Mesenchymal stem cell (in vitro differentiated cells and primary cell): ENCODE results near the gene TXNRD1.

Source experiments
- DNase-seq: peaks from one replicate; pipeline ENCODE4 v3.0.0-alpha.2; 2013
- H2AFZ ChIP-seq: one replicate; pipeline ENCODE4 v1.6.1; 2013; ENCODE audit warnings: low read depth, mild to moderate bottlenecking, control low read depth, inconsistent platforms, low read length, moderate library complexity
- H2AK5ac ChIP-seq: 2 replicates; pipeline ENCODE4 v1.6.1; 2013; ENCODE audit warnings: low read length, moderate library complexity, mild to moderate bottlenecking, inconsistent platforms; ENCODE audit not compliant: severe bottlenecking
- H2BK120ac ChIP-seq: one replicate; pipeline ENCODE4 v1.6.1; 2013; ENCODE audit warnings: low read depth, mild to moderate bottlenecking, inconsistent platforms, low read length, moderate library complexity
- H2BK12ac ChIP-seq, 2 experiments: one replicate each; pipeline ENCODE4 v1.6.1; 2013; ENCODE audit warnings: inconsistent platforms in 2 of 2, low read length in 2 of 2, mild to moderate bottlenecking in 2 of 2, moderate library complexity in 2 of 2, control low read depth in 1 of 2
- H2BK15ac ChIP-seq: one replicate; pipeline ENCODE4 v1.6.1; 2013; ENCODE audit warnings: mild to moderate bottlenecking, low read depth, inconsistent platforms; ENCODE audit not compliant: poor library complexity, severe bottlenecking
- H2BK5ac ChIP-seq: 2 replicates; pipeline ENCODE4 v1.6.1; 2013; ENCODE audit warnings: low read depth, mild to moderate bottlenecking, low read length, control low read depth, inconsistent platforms; ENCODE audit not compliant: poor library complexity, severe bottlenecking
- H3K14ac ChIP-seq, 2 experiments: one replicate each; pipeline ENCODE4 v1.6.1; 2013; ENCODE audit warnings: inconsistent platforms in 2 of 2, low read length in 2 of 2, control low read depth in 1 of 2, mild to moderate bottlenecking in 1 of 2, moderate library complexity in 1 of 2
- H3K18ac ChIP-seq, 2 experiments: one replicate each; pipeline ENCODE4 v1.6.1; 2013; ENCODE audit warnings: inconsistent platforms in 2 of 2, low read length in 2 of 2, control low read depth in 1 of 2, low read depth in 1 of 2, mild to moderate bottlenecking in 1 of 2
- H3K23ac ChIP-seq, 2 experiments: one replicate each; pipeline ENCODE4 v1.6.1; 2013; ENCODE audit warnings: inconsistent platforms in 2 of 2, low read length in 2 of 2, mild to moderate bottlenecking in 2 of 2, moderate library complexity in 2 of 2, control low read depth in 1 of 2
- H3K27ac ChIP-seq: 2 replicates; pipeline ENCODE4 v1.5.1; 2013; ENCODE audit warnings: mild to moderate bottlenecking, moderate library complexity, low read length, control low read depth, inconsistent platforms; ENCODE audit not compliant: poor library complexity, severe bottlenecking
- H3K27me3 ChIP-seq, 2 experiments: 2 replicates each; pipeline versions ENCODE4 v1.6.1 to v1.7.0; 2013; ENCODE audit warnings: low read length in 2 of 2, mild to moderate bottlenecking in 2 of 2, moderate library complexity in 2 of 2, control low read depth in 1 of 2, inconsistent platforms in 1 of 2; ENCODE audit not compliant: control insufficient read depth in 1 of 2, insufficient read depth in 1 of 2
- H3K36me3 ChIP-seq, 2 experiments: 2 replicates each; pipeline versions ENCODE4 v1.6.1 to v1.7.0; 2013; ENCODE audit warnings: low read length in 2 of 2, control low read depth in 1 of 2, inconsistent platforms in 1 of 2, low read depth in 1 of 2, mild to moderate bottlenecking in 1 of 2; ENCODE audit not compliant: insufficient read depth in 2 of 2, control insufficient read depth in 1 of 2
- H3K4ac ChIP-seq, 2 experiments: one replicate each; pipeline ENCODE4 v1.6.1; 2013; ENCODE audit warnings: inconsistent platforms in 2 of 2, low read length in 2 of 2, mild to moderate bottlenecking in 2 of 2, moderate library complexity in 2 of 2, control low read depth in 1 of 2, low read depth in 1 of 2
- H3K4me1 ChIP-seq: 2 replicates; pipeline ENCODE4 v1.6.1; 2013; ENCODE audit warnings: low read depth, low read length, control low read depth; ENCODE audit not compliant: control insufficient read depth, insufficient read depth
- H3K4me2 ChIP-seq: 2 replicates; pipeline ENCODE4 v1.6.1; 2013; ENCODE audit warnings: low read length, mild to moderate bottlenecking, inconsistent platforms; ENCODE audit not compliant: poor library complexity, severe bottlenecking
- H3K4me3 ChIP-seq, 2 experiments: 2 replicates each; pipeline versions ENCODE4 v1.5.1 to v1.7.0; 2013; ENCODE audit warnings: low read length in 2 of 2, mild to moderate bottlenecking in 2 of 2, control low read depth in 1 of 2, low read depth in 1 of 2; ENCODE audit not compliant: insufficient read depth in 1 of 2
- H3K79me1 ChIP-seq: replicated peaks from 2 replicates; pipeline ENCODE4 v1.6.1; 2013; ENCODE audit warnings: mild to moderate bottlenecking, control low read depth, low read length, inconsistent platforms; ENCODE audit not compliant: poor library complexity, severe bottlenecking
- H3K9ac ChIP-seq: 2 replicates; pipeline ENCODE4 v1.7.0; 2013; ENCODE audit warnings: mild to moderate bottlenecking, low read length, moderate library complexity
- H3K9me3 ChIP-seq: 2 replicates; pipeline ENCODE4 v1.7.0; 2013; ENCODE audit warnings: mild to moderate bottlenecking, low read length; ENCODE audit not compliant: control insufficient read depth
- H4K8ac ChIP-seq: one replicate; pipeline ENCODE4 v1.6.1; 2013; ENCODE audit warnings: inconsistent platforms, mild to moderate bottlenecking, low read length, moderate library complexity
- H4K91ac ChIP-seq: one replicate; pipeline ENCODE4 v1.6.1; 2013; ENCODE audit warnings: mild to moderate bottlenecking, low read length, inconsistent platforms
- WGBS: methylation state at CpG from one replicate; pipeline ENCODE4 v1.1.7; 2013; ENCODE audit warnings: mixed read lengths; 5-methylcytosine and 5-hydroxymethylcytosine counted together

The TXNRD1 gene

GRCh38 chr12:104286516-104287482 is 71.2 kb downstream of the TXNRD1 start:
- H3K79me1 ChIP-seq, result no peaks in the 10 kb centered on the region
- no peak overlapping the region for H3K23ac ChIP-seq
- peak overlapping the region; percentile 92 to 96 for H3K18ac ChIP-seq
- H3K4ac ChIP-seq, result peak overlapping the region in 1 of 2 experiments; percentile 90
- H3K27me3 ChIP-seq, result no peaks in the 10 kb centered on the region
- H3K4me1 ChIP-seq, result peaks cover 8% of the 10 kb centered on the region
- H3K4me2 ChIP-seq, result peak overlapping the region; percentile 45
- H4K8ac ChIP-seq, result peak overlapping the region; percentile 89
- H2BK120ac ChIP-seq, result peak overlapping the region; percentile 84
- 1% methylated on average over 38 of the region's 40 CpGs for WGBS
- H3K27ac ChIP-seq, result peak overlapping the region; percentile 98
- H3K4me3 ChIP-seq, result peak overlapping the region; percentile 86 to 99
- H3K9me3 ChIP-seq, result no peaks in the 10 kb centered on the region
- H3K14ac ChIP-seq, result peak overlapping the region in 1 of 2 experiments; percentile 91
- H3K9ac ChIP-seq, result peak overlapping the region; percentile 100
- H3K36me3 ChIP-seq, result peaks cover 6 to 16% of the 10 kb centered on the region in 2 experiments
- peak overlapping the region; percentile 60 to 97 for H2BK12ac ChIP-seq
- DNase-seq, result peak; percentile 98
- peak overlapping the region; percentile 83 for H2BK5ac ChIP-seq
- H2AK5ac ChIP-seq, result peak overlapping the region; percentile 43
- peak overlapping the region; percentile 77 for H2BK15ac ChIP-seq
- peak overlapping the region; percentile 94 for H4K91ac ChIP-seq
- H2AFZ ChIP-seq, result no peak overlapping the region

- H2BK120ac ChIP-seq, result no peak overlapping the region
- H2BK5ac ChIP-seq, result no peak overlapping the region
- peaks cover 8% of the 10 kb centered on the region for H3K4me1 ChIP-seq
- WGBS, result 1% methylated on average over 37 of the region's 41 CpGs
- no peak overlapping the region for H3K4ac ChIP-seq
- DNase-seq, result peak; percentile 84
- no peak overlapping the region for H2BK12ac ChIP-seq
- peak overlapping the region; percentile 68 to 99 for H3K4me3 ChIP-seq
- H2AFZ ChIP-seq, result no peak overlapping the region
- H4K8ac ChIP-seq, result peak overlapping the region; percentile 36
- H3K4me2 ChIP-seq, result peak overlapping the region; percentile 63
- H3K27ac ChIP-seq, result peak overlapping the region; percentile 80
- H3K27me3 ChIP-seq, result no peaks in the 10 kb centered on the region
- H3K9me3 ChIP-seq, result no peaks in the 10 kb centered on the region
- no peak overlapping the region for H2AK5ac ChIP-seq
- peaks cover 4% of the 10 kb centered on the region for H3K79me1 ChIP-seq
- H3K9ac ChIP-seq, result peak overlapping the region; percentile 100
- no peak overlapping the region for H3K14ac ChIP-seq
- peaks cover 16 to 36% of the 10 kb centered on the region in 2 experiments for H3K36me3 ChIP-seq
- H3K18ac ChIP-seq, result peak overlapping the region; percentile 60 to 70
- H2BK15ac ChIP-seq, result no peak overlapping the region
- no peak overlapping the region for H4K91ac ChIP-seq
- H3K23ac ChIP-seq, result no peak overlapping the region
These were observed 73.2 kb downstream of the TXNRD1 start for GRCh38 chr12:104288635-104289274.

GRCh38 chr12:104290320-104290719 is 74.7 kb downstream of the TXNRD1 start:
- Histone ChIP-seq H3K4me3 (peak overlapping the region in 1 of 2 experiments; percentile 99), H3K9me3 (no peaks in the 10 kb centered on the region), H2BK120ac (no peak overlapping the region), H2BK12ac (no peak overlapping the region), H3K4me2 (no peak overlapping the region), H3K27me3 (no peaks in the 10 kb centered on the region), H4K91ac (no peak overlapping the region), H3K23ac (no peak overlapping the region), H2BK15ac (no peak overlapping the region), H3K9ac (peak overlapping the region; percentile 100), H3K36me3 (peaks cover 18 to 50% of the 10 kb centered on the region in 2 experiments), H3K79me1 (peaks cover 4% of the 10 kb centered on the region), H2AFZ (no peak overlapping the region), H2AK5ac (no peak overlapping the region), H2BK5ac (no peak overlapping the region), H3K18ac (no peak overlapping the region), H3K27ac (no peak overlapping the region), H3K4me1 (peaks cover 8% of the 10 kb centered on the region), H3K4ac (no peak overlapping the region), H4K8ac (no peak overlapping the region), H3K14ac (no peak overlapping the region)
- WGBS, result 95% methylated on average over 7 of the region's 8 CpGs
- DNase-seq, result no peak

GRCh38 chr12:104290855-104291254 is 75.3 kb downstream of the TXNRD1 start:
- DNase-seq, result no peak
- Histone ChIP-seq H3K4me2 (no peak overlapping the region), H3K14ac (no peak overlapping the region), H4K8ac (no peak overlapping the region), H3K27me3 (no peaks in the 10 kb centered on the region), H3K9me3 (no peaks in the 10 kb centered on the region), H2AK5ac (no peak overlapping the region), H3K4ac (no peak overlapping the region), H3K36me3 (peaks cover 19 to 55% of the 10 kb centered on the region in 2 experiments), H2AFZ (no peak overlapping the region), H3K79me1 (peaks cover 4% of the 10 kb centered on the region), H3K9ac (peak overlapping the region; percentile 52), H3K4me3 (no peak overlapping the region), H3K23ac (no peak overlapping the region), H2BK5ac (no peak overlapping the region), H2BK12ac (no peak overlapping the region), H3K27ac (no peak overlapping the region), H4K91ac (no peak overlapping the region), H3K18ac (no peak overlapping the region), H2BK15ac (no peak overlapping the region), H2BK120ac (no peak overlapping the region), H3K4me1 (peaks cover 7% of the 10 kb centered on the region)
- 91% methylated on average over 3 of the region's 5 CpGs for WGBS
